ENCODE results near the gene DICER1. TPM values are rescaled to one million over a fixed set of nuclear protein-coding genes. Genes with fewer than 3 reads are reported as not detected.

Gene DICER1
- total and polyA plus RNA-seq, 12 donors = 4.9 to 38.8 (median 27.2) TPM

DNA sequence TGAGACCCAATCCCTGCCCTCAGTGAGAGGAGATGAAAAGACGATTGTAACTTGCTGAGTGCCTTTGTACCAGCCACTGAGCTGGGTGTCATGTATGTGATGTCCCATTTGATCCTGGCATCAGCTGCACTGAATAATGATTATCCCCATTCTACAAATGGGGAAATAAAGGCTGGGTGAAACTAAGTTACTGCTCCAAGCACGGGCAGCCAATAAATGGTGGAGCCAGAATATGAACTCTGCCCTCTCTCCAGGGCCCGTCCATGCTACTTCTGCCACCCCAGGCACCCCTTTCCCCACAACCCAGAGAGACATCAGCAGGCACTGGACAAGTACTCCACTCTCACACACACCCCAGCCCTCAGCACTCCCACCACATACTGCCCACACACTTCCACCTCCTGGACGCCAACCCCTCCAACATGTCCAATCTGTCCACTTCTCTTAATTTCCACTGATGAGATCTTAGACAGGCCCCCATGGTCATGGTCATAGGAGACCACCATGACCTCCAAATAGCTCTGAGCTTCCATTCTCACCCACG is 115.8 kb downstream of the DICER1 start:
- H3K4me3 ChIP-seq = no peak overlapping the region
- H3K9me3 ChIP-seq = no peaks in the 10 kb centered on the region
- peaks cover 0 to 27% (median 9%) of the 10 kb centered on the region in 7 donors for H3K27me3 ChIP-seq
- intact Hi-C loops (cut with DNase I) = no loop called here
- no peak overlapping the region for H3K27ac ChIP-seq
- WGBS, 2 donors = 72 to 85% methylated on average over 5 of the region's 5 CpGs
- ATAC-seq (no peak), DNase-seq (no peak)
- H3K4me1 ChIP-seq = no peaks in the 10 kb centered on the region
- TF ChIP-seq, protein P1, sequence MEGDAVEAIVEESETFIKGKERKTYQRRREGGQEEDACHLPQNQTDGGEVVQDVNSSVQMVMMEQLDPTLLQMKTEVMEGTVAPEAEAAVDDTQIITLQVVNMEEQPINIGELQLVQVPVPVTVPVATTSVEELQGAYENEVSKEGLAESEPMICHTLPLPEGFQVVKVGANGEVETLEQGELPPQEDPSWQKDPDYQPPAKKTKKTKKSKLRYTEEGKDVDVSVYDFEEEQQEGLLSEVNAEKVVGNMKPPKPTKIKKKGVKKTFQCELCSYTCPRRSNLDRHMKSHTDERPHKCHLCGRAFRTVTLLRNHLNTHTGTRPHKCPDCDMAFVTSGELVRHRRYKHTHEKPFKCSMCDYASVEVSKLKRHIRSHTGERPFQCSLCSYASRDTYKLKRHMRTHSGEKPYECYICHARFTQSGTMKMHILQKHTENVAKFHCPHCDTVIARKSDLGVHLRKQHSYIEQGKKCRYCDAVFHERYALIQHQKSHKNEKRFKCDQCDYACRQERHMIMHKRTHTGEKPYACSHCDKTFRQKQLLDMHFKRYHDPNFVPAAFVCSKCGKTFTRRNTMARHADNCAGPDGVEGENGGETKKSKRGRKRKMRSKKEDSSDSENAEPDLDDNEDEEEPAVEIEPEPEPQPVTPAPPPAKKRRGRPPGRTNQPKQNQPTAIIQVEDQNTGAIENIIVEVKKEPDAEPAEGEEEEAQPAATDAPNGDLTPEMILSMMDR (IDR thresholded peaks at IDR 0.05) = no peak
- H3K36me3 ChIP-seq = no peaks in the 10 kb centered on the region

- ATAC-seq (peak in 1 of 8 donors; percentile 28), DNase-seq (no peak)
- H3K27me3 ChIP-seq = peaks cover 0 to 22% (median 9%) of the 10 kb centered on the region in 7 donors
These were observed 116.4 kb downstream of the DICER1 start for GRCh38 chr14:95040708-95041476.

DNA sequence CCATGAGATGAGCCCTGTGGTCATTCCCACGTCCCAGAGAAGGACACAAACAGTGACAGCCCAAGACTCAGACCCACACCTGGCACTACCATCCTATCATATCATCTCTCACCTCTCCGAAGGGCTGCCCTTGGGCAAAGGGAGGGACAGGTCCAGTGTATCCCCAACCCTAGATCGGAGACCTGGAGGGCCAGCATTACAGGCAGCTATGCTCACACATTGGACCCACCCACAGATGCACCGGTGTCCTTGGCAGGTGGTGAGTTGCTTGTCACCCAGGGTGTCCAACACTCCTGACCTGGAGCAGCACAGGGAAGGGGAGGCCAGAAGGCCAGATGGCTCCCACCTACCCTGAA is 117.4 kb downstream of the DICER1 start:
- intact Hi-C loops (cut with DNase I) = no loop called here
- WGBS, 2 donors = 81 to 85% methylated on average over 4 of the region's 4 CpGs
- TF ChIP-seq, protein P1 (IDR thresholded peaks at IDR 0.05) = no peak
- Histone ChIP-seq H3K27ac (no peak overlapping the region), H3K27me3 (peaks cover 0 to 16% (median 6%) of the 10 kb centered on the region in 7 donors), H3K4me1 (no peaks in the 10 kb centered on the region), H3K36me3 (no peaks in the 10 kb centered on the region), H3K4me3 (no peak overlapping the region), H3K9me3 (no peaks in the 10 kb centered on the region)
- no peak for DNase-seq
- no peak for ATAC-seq

More at GRCh38 chr14:95040708-95041476, 116.4 kb downstream of the DICER1 start:
- H3K27ac ChIP-seq = no peak overlapping the region
- 66 to 68% methylated on average over 9 of the region's 9 CpGs for WGBS, 2 donors
- TF ChIP-seq, protein P1 (IDR thresholded peaks at IDR 0.05) = no peak
- intact Hi-C loops (cut with DNase I) = no loop called here
- H3K36me3 ChIP-seq = no peaks in the 10 kb centered on the region
- no peaks in the 10 kb centered on the region for H3K4me1 ChIP-seq
- H3K9me3 ChIP-seq = no peaks in the 10 kb centered on the region
- no peak overlapping the region for H3K4me3 ChIP-seq

DNA sequence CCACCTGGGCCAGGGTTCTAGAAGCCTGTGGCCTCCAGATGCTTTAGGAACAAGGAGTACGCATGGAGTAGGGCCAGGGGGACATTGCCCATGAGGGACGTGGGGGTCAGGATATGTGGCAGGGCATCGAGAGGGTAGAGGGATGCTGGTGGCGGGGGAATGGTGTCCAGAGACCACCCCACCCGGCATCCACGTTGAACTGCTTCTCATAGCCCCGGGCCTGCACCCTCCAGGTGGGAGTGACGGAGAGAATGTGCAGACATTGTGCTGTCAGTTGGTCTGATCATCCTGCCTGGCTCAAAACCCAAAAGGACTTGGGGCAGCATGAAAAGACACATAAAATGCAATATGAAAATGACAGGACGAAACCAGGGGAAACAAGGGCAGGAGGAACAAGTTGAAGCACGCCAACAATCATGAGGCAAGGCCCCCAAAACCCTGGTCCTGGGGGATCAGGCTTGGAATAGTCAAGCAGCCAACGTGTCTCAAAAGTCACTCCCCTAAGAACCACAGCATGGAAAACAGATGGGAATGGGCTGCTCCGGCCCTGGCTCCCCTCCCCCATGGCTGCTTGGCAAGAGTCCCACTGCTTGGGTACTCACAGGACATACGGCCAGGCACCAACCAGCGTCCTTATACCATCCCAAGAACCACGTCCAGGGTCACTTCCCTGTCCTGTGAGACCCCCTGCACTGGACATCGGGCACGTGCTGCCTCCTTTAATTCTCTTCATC is 117.9 kb downstream of the DICER1 start:
- Histone ChIP-seq H3K4me1 (no peaks in the 10 kb centered on the region), H3K9me3 (no peaks in the 10 kb centered on the region), H3K36me3 (no peaks in the 10 kb centered on the region), H3K27ac (no peak overlapping the region), H3K27me3 (peaks cover 0 to 10% (median 4%) of the 10 kb centered on the region in 7 donors), H3K4me3 (no peak overlapping the region)
- 79% methylated on average over 17 of the region's 17 CpGs for WGBS, 2 donors
- intact Hi-C loops (cut with DNase I) = no loop called here
- DNase-seq (no peak), ATAC-seq (no peak)
- TF ChIP-seq, protein P1 (IDR thresholded peaks at IDR 0.05) = no peak
